PC-9 (cell line): ENCODE measurements around the gene ZNF808. TPM values are rescaled to one million over a fixed set of nuclear protein-coding genes. Genes with fewer than 3 reads are reported as not detected.
"Not testable (repeated sequence)": the region's sequence is repeated elsewhere in the genome, so short reads cannot be mapped to it uniquely, and the experiment has no call there.

Source experiments
- BruUV-seq: library from RNA; stranded (reverse); fragments of 400-500 nt; replicated peaks from 2 replicates; lab custom pipeline; 2021; lab: Mats Ljungman, UMichigan
- CTCF ChIA-PET: fragments of 300-600 bp; sonication (Branson Sonifier 250); formaldehyde crosslinking; loops from one replicate; lab custom pipeline; 2022; ENCODE audit warnings: antibody characterized with exemption; lab: Charles Lee
- POLR2A ChIA-PET: fragments of 300-600 bp; sonication (Branson Sonifier 250); formaldehyde crosslinking; loops from one replicate; lab custom pipeline; 2022; ENCODE audit warnings: antibody characterized with exemption; ENCODE audit not compliant: unreplicated experiment; lab: Charles Lee
- DNase-seq, 2 experiments: peaks; one replicate each; pipeline versions ENCODE4 v3.0.0 to v3.0.0-alpha.2; 2015 to 2022; ENCODE audit warnings: mixed read lengths in 1 of 2
- H2AFZ ChIP-seq: fragments of 200-600 bp; sonication (generic); 2 replicates; pipeline ENCODE4 v1.8.1; 2017; ENCODE audit warnings: antibody characterized with exemption
- H3F3A ChIP-seq: fragments of 200-600 bp; sonication (generic); 2 replicates; pipeline ENCODE4 v1.8.1; 2017; ENCODE audit warnings: antibody characterized with exemption, mild to moderate bottlenecking, low read depth; ENCODE audit not compliant: insufficient read depth
- H3K27ac ChIP-seq: fragments of 200-600 bp; sonication (generic); 2 replicates; pipeline ENCODE4 v1.6.1; 2016; ENCODE audit warnings: mixed run types
- H3K27me3 ChIP-seq: fragments of 200-600 bp; sonication (generic); 2 replicates; pipeline ENCODE4 v1.6.1; 2016; ENCODE audit warnings: low read depth, mixed run types; ENCODE audit not compliant: insufficient read depth
- H3K36me3 ChIP-seq: fragments of 200-600 bp; sonication (generic); 2 replicates; pipeline ENCODE4 v1.6.1; 2016; ENCODE audit warnings: low read depth, mixed run types
- H3K4me1 ChIP-seq: fragments of 200-600 bp; sonication (generic); replicated peaks from 2 replicates; pipeline ENCODE4 v1.6.1; 2016; ENCODE audit warnings: mixed run types; ENCODE audit not compliant: insufficient read depth
- H3K4me2 ChIP-seq: fragments of 200-600 bp; sonication (generic); 2 replicates; pipeline ENCODE4 v1.6.1; 2017; ENCODE audit warnings: mixed run types
- H3K4me3 ChIP-seq: fragments of 200-600 bp; sonication (generic); 2 replicates; pipeline ENCODE4 v1.6.1; 2016; ENCODE audit warnings: mixed run types
- H3K79me2 ChIP-seq: fragments of 200-600 bp; sonication (generic); 2 replicates; pipeline ENCODE4 v1.6.1; 2017; ENCODE audit warnings: low read depth, mixed run types
- H3K9me2 ChIP-seq: fragments of 200-600 bp; sonication (generic); 2 replicates; pipeline ENCODE4 v1.8.1; 2017; ENCODE audit warnings: mild to moderate bottlenecking; ENCODE audit not compliant: insufficient read depth
- H3K9me3 ChIP-seq: fragments of 200-600 bp; sonication (generic); 2 replicates; pipeline ENCODE4 v1.8.1; 2016; ENCODE audit warnings: low read depth; ENCODE audit not compliant: insufficient read depth
- H4K20me1 ChIP-seq: fragments of 200-600 bp; sonication (generic); 2 replicates; pipeline ENCODE4 v1.8.1; 2017; ENCODE audit not compliant: insufficient read depth
- CTCF ChIP-seq: fragments of 200-600 bp; sonication (generic); conservative IDR thresholded peaks from 2 replicates; pipeline ENCODE4 v1.6.1; 2017; ENCODE audit warnings: mixed run types, antibody characterized with exemption, mild to moderate bottlenecking, moderate library complexity
- EZH2 ChIP-seq: fragments of 200-600 bp; sonication (generic); IDR thresholded peaks from 2 replicates; pipeline ENCODE4 v1.8.0; 2017; ENCODE audit warnings: antibody characterized with exemption, low read depth
- intact Hi-C: fragments of 100-400 bp; cut with micrococcal nuclease; formaldehyde crosslinking; loops from one replicate; pipeline ENCODE4 v1.10.0; 2022; ENCODE audit not compliant: unreplicated experiment
- total RNA-seq: library from RNA; stranded (reverse); gene quantifications from 2 replicates; pipeline ENCODE4 v1.2.3, GENCODE V29; 2021

ZNF808 gene
- total RNA-seq, 1 experiment from 2014 or later: 26.6 TPM

- Histone ChIP-seq H3K4me3 (no peak overlapping the region), H3K27ac (no peak overlapping the region), H3K79me2 (no peaks in the 10 kb centered on the region; the same call in 1 of the 2 replicates), H2AFZ (no peak overlapping the region), H3K4me2 (no peak overlapping the region), H3K4me1 (no peaks in the 10 kb centered on the region), H3K27me3 (no peaks in the 10 kb centered on the region), H3K36me3 (peaks cover 38% of the 10 kb centered on the region), H3F3A (no peaks in the 10 kb centered on the region), H3K9me3 (peaks cover 17% of the 10 kb centered on the region), H3K9me2 (no peaks in the 10 kb centered on the region), H4K20me1 (no peaks in the 10 kb centered on the region)
- TF ChIP-seq EZH2 (no peak), CTCF (no peak)
- ChIA-PET CTCF (no interaction called here), POLR2A (no interaction called here)
- intact Hi-C loops: no loop called here
- no TSS peak for BruUV-seq
- DNase-seq: no peak
Measured at GRCh38 chr19:52536448-52536800, 9.0 kb downstream of the ZNF808 start.

GRCh38 chr19:52538815-52539214 lies 11.3 kb downstream of the ZNF808 start:
- BruUV-seq, H4K20me1 ChIP-seq, H3K27ac ChIP-seq, H3K9me2 ChIP-seq, H3K4me2 ChIP-seq, CTCF ChIA-PET, H3K4me3 ChIP-seq, H3K4me1 ChIP-seq, DNase-seq, POLR2A ChIA-PET, H3K9me3 ChIP-seq, H3K27me3 ChIP-seq, H2AFZ ChIP-seq, intact Hi-C loops, H3K79me2 ChIP-seq, H3F3A ChIP-seq: not testable (repeated sequence)
- peaks cover 28% of the 10 kb centered on the region for H3K36me3 ChIP-seq

- H3F3A ChIP-seq, H3K4me2 ChIP-seq, H3K4me1 ChIP-seq, CTCF ChIA-PET, POLR2A ChIA-PET, intact Hi-C loops, DNase-seq, H2AFZ ChIP-seq, H3K27ac ChIP-seq, H3K27me3 ChIP-seq, H3K9me2 ChIP-seq, H4K20me1 ChIP-seq, BruUV-seq, H3K4me3 ChIP-seq, H3K79me2 ChIP-seq: not testable (repeated sequence)
- peaks cover 31% of the 10 kb centered on the region; the same call in 1 of the 2 replicates for H3K36me3 ChIP-seq
- peaks cover 11% of the 10 kb centered on the region; the same call in 1 of the 2 replicates for H3K9me3 ChIP-seq
Measured at GRCh38 chr19:52541176-52541575, 13.7 kb downstream of the ZNF808 start.

- H3K4me2 ChIP-seq: no peak overlapping the region
- H3F3A ChIP-seq: no peaks in the 10 kb centered on the region
- ChIA-PET CTCF (no interaction called here), POLR2A (no interaction called here)
- no peaks in the 10 kb centered on the region for H3K4me1 ChIP-seq
- no peaks in the 10 kb centered on the region for H3K27me3 ChIP-seq
- DNase-seq: no peak
- H3K79me2 ChIP-seq: no peaks in the 10 kb centered on the region
- H3K27ac ChIP-seq: no peak overlapping the region
- H2AFZ ChIP-seq: no peak overlapping the region
- H4K20me1 ChIP-seq: no peaks in the 10 kb centered on the region
- peaks cover 11% of the 10 kb centered on the region; the same call in 1 of the 2 replicates for H3K9me3 ChIP-seq
- no peaks in the 10 kb centered on the region for H3K9me2 ChIP-seq
- TF ChIP-seq CTCF: no peak
- no peak for TF ChIP-seq EZH2
- peaks cover 31% of the 10 kb centered on the region; the same call in 1 of the 2 replicates for H3K36me3 ChIP-seq
- no TSS peak for BruUV-seq
- intact Hi-C loops: no loop called here
- H3K4me3 ChIP-seq: no peak overlapping the region
Measured at GRCh38 chr19:52541608-52542007, 14.1 kb downstream of the ZNF808 start.

- H2AFZ ChIP-seq, BruUV-seq, H3F3A ChIP-seq, H4K20me1 ChIP-seq, intact Hi-C loops, H3K27me3 ChIP-seq, H3K79me2 ChIP-seq, H3K4me1 ChIP-seq, H3K4me3 ChIP-seq, H3K4me2 ChIP-seq, H3K9me2 ChIP-seq, H3K27ac ChIP-seq, CTCF ChIA-PET, DNase-seq, POLR2A ChIA-PET: not testable (repeated sequence)
- Histone ChIP-seq H3K9me3 (peaks cover 11% of the 10 kb centered on the region; the same call in 1 of the 2 replicates), H3K36me3 (peaks cover 38% of the 10 kb centered on the region; the same call in 1 of the 2 replicates)
Measured at GRCh38 chr19:52542541-52542940, 15.1 kb downstream of the ZNF808 start.
